Measurements from ENCODE around the gene LRRC36.
"Not testable (repeated sequence)": the region's sequence is repeated elsewhere in the genome, so short reads cannot be mapped to it uniquely, and the experiment has no call there.

Gene LRRC36

GRCh38 chr16:67341250-67341649 is 14.6 kb downstream of the LRRC36 start:
- in situ Hi-C loops (cut with MboI; ENCODE audit: low sequenced_read_pairs): no loop called here

GRCh38 chr16:67342616-67343015 is 16.0 kb downstream of the LRRC36 start:
- in situ Hi-C loops (cut with MboI; ENCODE audit: low sequenced_read_pairs): no loop called here

- in situ Hi-C loops (cut with MboI; ENCODE audit: low sequenced_read_pairs): no loop called here
These were observed 18.8 kb downstream of the LRRC36 start for GRCh38 chr16:67345401-67345800.

- in situ Hi-C loops (cut with MboI; ENCODE audit: low sequenced_read_pairs): no loop called here
These were observed 19.7 kb downstream of the LRRC36 start for GRCh38 chr16:67346341-67346740.

GRCh38 chr16:67349172-67349571 is 22.6 kb downstream of the LRRC36 start:
- in situ Hi-C loops (cut with MboI; ENCODE audit: low sequenced_read_pairs): no loop called here

- in situ Hi-C loops (cut with MboI; ENCODE audit: low sequenced_read_pairs): no loop called here
These were observed 23.7 kb downstream of the LRRC36 start for GRCh38 chr16:67350324-67350723.

GRCh38 chr16:67352463-67352862 is 25.8 kb downstream of the LRRC36 start:
- in situ Hi-C loops (cut with MboI; ENCODE audit: low sequenced_read_pairs): not testable (repeated sequence)

GRCh38 chr16:67356396-67356795 is 29.8 kb downstream of the LRRC36 start:
- in situ Hi-C loops (cut with MboI; ENCODE audit: low sequenced_read_pairs): no loop called here

- in situ Hi-C loops (cut with MboI; ENCODE audit: low sequenced_read_pairs): no loop called here
These were observed 30.9 kb downstream of the LRRC36 start for GRCh38 chr16:67357561-67357960.

- in situ Hi-C loops (cut with MboI; ENCODE audit: low sequenced_read_pairs): not testable (repeated sequence)
These were observed 33.1 kb downstream of the LRRC36 start for GRCh38 chr16:67359540-67360269.

GRCh38 chr16:67361038-67361437 is 34.4 kb downstream of the LRRC36 start:
- in situ Hi-C loops (cut with MboI; ENCODE audit: low sequenced_read_pairs): no loop called here

- in situ Hi-C loops (cut with MboI; ENCODE audit: low sequenced_read_pairs): no loop called here
These were observed 38.1 kb downstream of the LRRC36 start for GRCh38 chr16:67364600-67365235.

- in situ Hi-C loops (cut with MboI; ENCODE audit: low sequenced_read_pairs): no loop called here
These were observed 44.0 kb downstream of the LRRC36 start for GRCh38 chr16:67370661-67371060.

- in situ Hi-C loops (cut with MboI; ENCODE audit: low sequenced_read_pairs): no loop called here
These were observed 46.0 kb downstream of the LRRC36 start for GRCh38 chr16:67372664-67373063.

GRCh38 chr16:67376012-67376411 is 49.4 kb downstream of the LRRC36 start:
- in situ Hi-C loops (cut with MboI; ENCODE audit: low sequenced_read_pairs): not testable (repeated sequence)

GRCh38 chr16:67378642-67379041 is 52.0 kb downstream of the LRRC36 start:
- in situ Hi-C loops (cut with MboI; ENCODE audit: low sequenced_read_pairs): no loop called here

GRCh38 chr16:67383284-67383683 is 56.7 kb downstream of the LRRC36 start:
- in situ Hi-C loops (cut with MboI; ENCODE audit: low sequenced_read_pairs): no loop called here

- in situ Hi-C loops (cut with MboI; ENCODE audit: low sequenced_read_pairs): no loop called here
These were observed 58.3 kb downstream of the LRRC36 start for GRCh38 chr16:67384778-67385510.

- in situ Hi-C loops (cut with MboI; ENCODE audit: low sequenced_read_pairs): no loop called here
These were observed 60.3 kb downstream of the LRRC36 start for GRCh38 chr16:67386861-67387455.

- in situ Hi-C loops (cut with MboI; ENCODE audit: low sequenced_read_pairs): no loop called here
These were observed 61.0 kb downstream of the LRRC36 start for GRCh38 chr16:67387479-67388079.

- in situ Hi-C loops (cut with MboI; ENCODE audit: low sequenced_read_pairs): no loop called here
These were observed 61.6 kb downstream of the LRRC36 start for GRCh38 chr16:67388191-67388590.

All from HL-60/S4 treated with phorbol 12-myristate 13-acetate at 8.2 ng/mL for 4 days and 3 days (cell line).